GM06990 (cell line): ENCODE data around the gene KCNK4.

Source experiments
- DNase-seq: peaks from one replicate; pipeline ENCODE4 v3.0.0-alpha.2; 2011; ENCODE audit not compliant: insufficient read length; ENCODE audit errors: extremely low read depth
- H3K27me3 ChIP-seq: replicated peaks from 2 replicates; pipeline ENCODE4 v1.6.0; 2011; ENCODE audit warnings: low read length; ENCODE audit not compliant: control insufficient read depth, insufficient read depth
- H3K36me3 ChIP-seq: 2 replicates; pipeline ENCODE4 v1.5.1; 2011; ENCODE audit warnings: low read length; ENCODE audit not compliant: control insufficient read depth, insufficient read depth
- H3K4me3 ChIP-seq: replicated peaks from 2 replicates; pipeline ENCODE4 v1.5.1; 2011; ENCODE audit warnings: low read depth, mild to moderate bottlenecking, control low read depth, low read length
- CTCF ChIP-seq: IDR thresholded peaks from 2 replicates; pipeline ENCODE4 v1.5.1; 2011; ENCODE audit warnings: low read length, control low read depth, mild to moderate bottlenecking, inconsistent platforms; ENCODE audit not compliant: insufficient read depth, poor library complexity, severe bottlenecking

KCNK4 gene

GRCh38 chr11:64342869-64343745 lies 52.0 kb downstream of the KCNK4 start:
- no peaks in the 10 kb centered on the region for H3K27me3 ChIP-seq
- no peak for TF ChIP-seq CTCF
- peaks cover 24% of the 10 kb centered on the region for H3K36me3 ChIP-seq
- no peak for DNase-seq
- no peak overlapping the region for H3K4me3 ChIP-seq

GRCh38 chr11:64343767-64344559 lies 52.9 kb downstream of the KCNK4 start:
- no peak for DNase-seq
- Histone ChIP-seq H3K36me3 (peaks cover 26% of the 10 kb centered on the region), H3K4me3 (no peak overlapping the region), H3K27me3 (no peaks in the 10 kb centered on the region)
- peak; percentile 21 for TF ChIP-seq CTCF

GRCh38 chr11:64344787-64345186 lies 53.7 kb downstream of the KCNK4 start:
- no peak for TF ChIP-seq CTCF

GRCh38 chr11:64347193-64347867 lies 56.2 kb downstream of the KCNK4 start:
- Histone ChIP-seq H3K4me3 (no peak overlapping the region), H3K36me3 (peaks cover 39% of the 10 kb centered on the region), H3K27me3 (no peaks in the 10 kb centered on the region)
- no peak for DNase-seq
- no peak for TF ChIP-seq CTCF

More at GRCh38 chr11:64344787-64345186, 53.7 kb downstream of the KCNK4 start:
- no peak overlapping the region for H3K4me3 ChIP-seq
- no peaks in the 10 kb centered on the region for H3K27me3 ChIP-seq
- DNase-seq = no peak
- H3K36me3 ChIP-seq = peaks cover 30% of the 10 kb centered on the region

- Histone ChIP-seq H3K36me3 (peaks cover 43% of the 10 kb centered on the region), H3K4me3 (no peak overlapping the region), H3K27me3 (no peaks in the 10 kb centered on the region)
- DNase-seq = no peak
- TF ChIP-seq CTCF = no peak
Measured at GRCh38 chr11:64348383-64349024, 57.4 kb downstream of the KCNK4 start.
